GM18868 (cell line): ENCODE data around the gene FGF8.

Source experiments
- ATAC-seq: cut with Tn5 transposase; IDR thresholded peaks from one replicate; pipeline ENCODE4 v1.9.1; 2021; ENCODE audit warnings: mild to moderate bottlenecking, moderate library complexity; ENCODE audit not compliant: unreplicated experiment

The FGF8 gene

DNA sequence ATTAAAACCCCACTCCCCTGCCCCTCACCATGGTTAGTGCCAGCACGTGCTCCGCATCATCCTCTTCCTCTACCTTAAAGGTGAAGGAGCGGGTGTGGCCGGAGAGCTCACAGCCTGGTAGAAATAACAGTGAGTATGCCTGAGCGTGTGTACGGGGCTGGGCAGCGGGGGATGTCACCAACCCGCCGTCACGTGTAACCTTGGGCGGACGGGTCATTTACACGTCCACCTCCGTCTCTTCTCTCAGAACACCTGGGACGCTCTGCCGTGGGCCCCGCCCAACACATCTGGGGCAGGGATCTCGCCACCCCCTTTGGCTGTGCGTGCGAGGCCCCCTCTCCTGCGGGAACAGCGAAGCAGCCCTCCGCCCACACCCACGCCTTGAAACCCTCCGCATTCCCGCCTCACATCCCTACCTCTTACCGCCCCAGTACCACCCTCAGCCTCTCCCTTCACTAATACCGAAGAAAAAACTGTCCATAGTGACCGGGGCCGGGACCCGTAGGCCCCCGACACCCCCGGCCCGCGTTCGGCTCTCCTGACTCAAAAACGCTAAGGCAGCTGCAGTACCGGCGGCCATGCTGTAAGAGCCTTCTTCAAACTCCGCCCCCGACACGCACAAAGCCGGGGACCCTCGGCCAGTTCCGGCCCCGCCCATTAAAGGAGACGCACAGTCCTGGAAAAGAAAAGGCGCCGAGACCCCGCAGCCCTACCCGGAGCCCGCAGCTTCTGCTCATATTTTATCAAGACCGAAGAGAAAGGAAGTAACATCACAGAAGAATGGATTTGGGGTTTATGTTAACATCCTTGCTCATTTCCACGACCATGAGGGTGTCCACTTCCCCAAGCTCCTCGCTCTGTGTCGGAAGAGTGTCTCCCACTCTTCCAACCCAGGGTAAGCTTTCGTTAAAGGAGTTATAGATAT is 7.2 kb upstream of the FGF8 start, which contains the start of gene NPM3:
Gene NPM3, minus strand, starts transcription at position 636 of the 925 bp plus-strand sequence. Its CDS starts 56 bp downstream, at position 580.
- ATAC-seq = peak; percentile 64

GRCh38 chr10:101781984-101782810 is 6.3 kb upstream of the FGF8 start:
- no peak for ATAC-seq

DNA sequence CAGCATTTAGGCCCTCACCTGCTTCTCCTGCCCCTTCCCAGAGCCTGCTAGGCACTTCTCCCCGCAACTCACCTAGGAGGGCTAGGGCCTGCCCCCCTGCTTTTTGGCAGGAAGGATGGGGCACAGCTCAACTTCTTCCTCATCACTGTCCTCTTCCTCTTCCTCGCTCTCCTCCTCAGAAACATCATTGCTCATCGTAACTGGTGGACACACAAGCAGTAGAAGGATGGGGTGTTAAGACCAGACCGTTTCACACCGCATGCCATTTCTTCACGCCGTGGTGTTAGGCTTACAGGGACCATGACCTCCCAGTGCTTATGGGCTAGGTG is 5.7 kb upstream of the FGF8 start:
- no peak for ATAC-seq

- peak; percentile 36 for ATAC-seq
Measured at GRCh38 chr10:101780818-101781654, 5.1 kb upstream of the FGF8 start.

DNA sequence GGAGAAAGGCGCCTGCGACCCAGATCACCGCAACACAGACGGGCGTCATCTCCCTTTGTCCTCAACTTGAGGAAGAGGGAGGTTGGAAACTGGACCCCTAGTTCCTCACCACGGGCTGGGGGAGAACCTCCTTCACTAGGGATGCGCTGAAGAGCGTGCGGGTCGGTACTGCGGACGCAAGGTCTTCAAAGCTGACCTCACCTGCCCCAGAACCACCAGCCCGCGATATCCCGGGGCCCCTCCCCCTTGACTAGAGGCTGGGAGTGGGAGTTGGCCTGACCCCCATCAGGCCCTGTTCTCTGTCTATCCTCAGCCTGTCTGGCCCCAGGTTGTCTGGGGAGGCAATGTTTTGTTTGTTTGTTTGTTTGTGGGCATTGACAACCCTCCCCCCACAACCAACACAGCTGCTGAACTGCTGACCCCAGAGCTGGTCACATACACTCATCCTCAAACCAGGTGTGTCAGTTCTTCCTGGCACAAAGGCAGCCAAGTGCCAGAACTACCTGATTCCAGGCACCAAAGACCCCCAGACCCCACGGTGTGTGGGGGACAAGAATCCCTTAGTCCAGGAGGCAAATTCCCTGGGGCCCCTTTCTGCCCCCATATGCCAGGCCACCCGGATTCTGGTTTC is 4.4 kb upstream of the FGF8 start:
- ATAC-seq = no peak

DNA sequence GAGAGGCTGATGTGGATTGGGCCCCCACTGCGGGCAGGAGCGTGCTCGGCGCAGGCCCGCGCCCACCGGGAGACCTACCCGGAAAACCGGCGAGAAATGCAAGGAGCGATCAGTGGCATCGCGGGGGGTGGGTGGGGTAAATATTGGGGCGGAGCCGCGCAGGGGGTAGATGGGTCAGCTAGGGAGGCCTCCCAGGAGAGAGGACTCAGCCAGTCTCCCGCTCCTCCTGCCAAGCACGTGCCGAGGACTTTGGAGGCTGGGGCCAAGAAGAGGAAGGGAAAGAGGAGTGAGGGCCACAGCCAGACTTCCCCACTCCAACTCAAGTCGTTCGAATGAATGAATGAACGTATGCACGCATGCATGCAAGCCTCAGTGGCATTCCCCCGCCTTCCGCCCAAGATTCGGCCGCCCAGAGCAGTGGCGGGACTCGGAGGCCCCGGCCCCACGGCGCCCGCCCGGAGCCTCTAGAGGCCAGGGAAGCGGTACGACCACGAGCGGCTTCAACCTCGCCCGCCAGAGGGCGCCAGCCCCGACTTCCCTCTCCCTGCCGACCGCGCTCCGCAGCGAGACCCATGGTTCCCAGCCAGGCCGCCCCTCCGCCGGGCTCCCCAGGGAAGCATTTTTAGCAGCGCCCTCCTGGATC is 3.8 kb upstream of the FGF8 start:
- peak; percentile 40 for ATAC-seq

GRCh38 chr10:101778781-101779543 is 3.0 kb upstream of the FGF8 start:
- no peak for ATAC-seq

DNA sequence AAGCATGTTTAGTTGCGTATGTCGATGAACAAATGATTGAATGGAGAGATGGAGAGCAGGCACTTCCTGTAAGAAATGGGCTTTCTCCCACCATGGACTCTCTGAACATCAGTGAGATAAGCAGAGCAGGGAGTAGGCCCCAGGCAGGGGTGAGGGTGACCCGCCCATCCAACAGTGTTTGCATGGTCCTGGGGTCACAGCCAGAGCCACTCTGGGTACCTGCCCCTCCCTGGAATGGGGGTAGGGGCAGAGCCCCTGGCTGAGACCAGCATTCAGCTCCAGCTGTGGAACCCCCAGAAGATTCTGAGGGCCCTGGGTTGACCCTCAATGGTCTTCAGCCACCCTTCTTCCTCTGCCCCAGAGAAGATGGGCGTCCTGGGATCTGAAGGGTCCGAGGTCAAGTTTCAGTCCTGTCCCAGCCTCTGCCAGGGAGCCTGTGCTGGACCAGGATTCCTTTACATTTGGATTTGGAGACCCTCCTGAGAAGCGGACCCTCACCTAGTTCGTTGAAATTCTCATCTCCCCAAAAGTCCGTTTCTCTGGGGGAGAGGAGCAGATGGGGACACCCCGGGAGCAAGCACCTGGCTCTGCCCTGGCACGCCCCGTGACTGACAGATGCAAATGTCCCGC is 2.4 kb upstream of the FGF8 start:
- ATAC-seq = no peak

DNA sequence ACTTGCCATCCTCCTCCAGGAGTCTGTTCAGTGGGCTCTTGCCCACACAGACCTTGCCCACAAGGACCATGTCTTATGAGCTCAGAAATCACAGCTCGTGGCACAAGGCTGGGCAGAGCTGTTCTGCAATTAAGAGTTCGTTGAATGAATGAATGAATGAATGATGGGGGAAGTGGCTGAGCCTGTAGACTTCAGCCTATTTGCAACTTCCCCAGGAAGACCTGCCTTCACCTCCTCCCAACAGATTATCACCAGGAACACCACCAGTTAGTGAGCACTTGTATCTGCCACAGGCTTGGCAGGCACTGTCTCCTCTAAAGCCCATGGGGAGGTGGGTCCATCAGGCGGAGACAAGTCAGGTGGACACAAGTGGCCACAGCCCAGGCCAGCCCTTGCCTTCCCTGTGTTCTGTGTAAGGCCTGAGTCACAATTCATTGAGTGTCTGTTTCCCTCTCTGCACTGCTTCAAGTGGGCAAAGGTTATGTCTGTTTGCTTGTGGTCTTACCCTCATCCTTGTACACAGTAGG is 1.8 kb upstream of the FGF8 start:
- no peak for ATAC-seq

- no peak for ATAC-seq
Measured at GRCh38 chr10:101776161-101776817, 375 bp upstream of the FGF8 start.

GRCh38 chr10:101774589-101775272 is 1.2 kb downstream of the FGF8 start:
- ATAC-seq = no peak

DNA sequence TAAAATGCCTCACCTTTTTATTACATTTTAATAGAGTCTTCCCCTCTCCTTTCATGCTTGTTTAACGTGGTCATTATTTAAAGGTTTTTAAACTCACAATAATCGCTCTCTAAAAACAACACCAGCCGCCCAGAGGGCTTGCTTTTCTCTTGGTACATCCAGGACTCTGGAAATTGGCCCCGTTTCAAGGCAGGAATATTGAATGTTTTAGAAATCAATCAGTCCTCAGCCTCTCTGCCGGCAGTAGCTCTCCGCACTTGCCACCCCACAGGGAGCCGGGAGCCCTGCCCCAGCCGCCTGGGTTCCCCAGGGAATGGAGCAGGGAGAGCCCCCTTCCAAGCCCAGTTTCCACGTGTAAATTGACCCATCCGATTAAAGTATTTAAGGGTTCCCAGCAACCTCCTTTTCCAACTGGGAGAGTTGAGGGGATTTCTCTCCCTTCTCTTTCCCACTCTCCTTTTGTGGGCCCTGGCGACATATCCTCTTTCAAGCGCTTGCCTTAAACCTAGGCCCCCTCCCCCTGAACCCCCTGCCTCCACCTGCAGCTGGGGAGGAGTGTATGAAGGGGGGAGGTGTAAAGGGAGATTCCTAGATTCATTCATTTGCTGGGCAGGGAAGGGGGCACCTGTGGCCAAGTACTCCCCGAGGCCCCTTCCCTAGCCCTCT is 1.9 kb downstream of the FGF8 start:
- ATAC-seq = no peak

DNA sequence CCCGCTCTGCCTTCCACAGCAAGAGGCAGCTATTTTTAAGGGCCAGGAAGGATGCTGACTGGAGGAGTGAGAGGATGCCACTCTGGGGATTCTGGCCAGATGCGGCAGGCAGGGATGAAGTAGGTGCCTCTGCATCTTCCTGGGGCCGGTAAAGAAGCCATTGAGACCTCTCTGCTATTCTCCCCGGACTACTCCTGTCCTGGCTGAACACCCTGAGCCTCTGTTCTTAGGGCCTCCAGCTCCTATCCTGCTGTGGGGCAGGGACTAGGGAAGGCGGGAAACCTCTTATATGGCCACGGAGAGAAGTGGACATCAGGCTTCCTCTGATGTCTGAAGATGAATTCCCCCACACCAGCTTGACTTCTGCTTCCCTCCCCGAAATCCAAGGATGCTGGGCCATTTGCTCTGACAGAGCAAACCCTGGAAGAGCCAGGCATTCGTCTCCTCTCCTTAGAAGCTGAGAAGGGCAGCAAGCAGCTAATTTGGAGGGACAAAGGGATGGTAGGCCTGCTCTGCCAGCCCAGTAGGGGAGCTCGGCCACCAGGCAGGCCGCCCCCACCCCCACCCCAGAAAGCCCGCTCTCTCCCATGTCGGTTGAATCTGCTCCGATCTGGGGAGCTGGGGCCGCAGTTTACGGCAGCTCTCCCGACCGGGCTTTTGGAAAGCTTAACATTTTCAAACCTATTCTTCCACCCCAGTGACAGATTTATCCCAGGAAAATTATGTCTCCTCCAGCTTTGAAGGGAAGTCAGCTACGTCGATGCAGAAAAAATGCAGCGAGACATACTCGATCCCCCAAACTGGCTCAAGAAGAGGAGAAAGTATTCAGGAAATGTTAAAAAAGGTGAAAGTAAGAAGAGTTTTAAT is 2.8 kb downstream of the FGF8 start:
- no peak for ATAC-seq

GRCh38 chr10:101772017-101772894 is 3.7 kb downstream of the FGF8 start:
- no peak for ATAC-seq

GRCh38 chr10:101771380-101771779 is 4.5 kb downstream of the FGF8 start:
- ATAC-seq = no peak
